Fibroblast of skin of scalp (primary cell): ENCODE data around the gene LST1.
A peak's percentile ranks its signal among the peaks of the same experiment; 100 is the strongest.
"Not testable (repeated sequence)": the region's sequence is repeated elsewhere in the genome, so short reads cannot be mapped to it uniquely, and the experiment has no call there.

Experiments
- DNase-seq: peaks from one replicate; pipeline ENCODE4 v3.0.0-alpha.2; 2013

LST1 gene

GRCh38 chr6:31580807-31581433 is 5.2 kb upstream of the LST1 start:
- peak; percentile 79 for DNase-seq

GRCh38 chr6:31581434-31582229 is 4.4 kb upstream of the LST1 start:
- peak; percentile 12 for DNase-seq

GRCh38 chr6:31582230-31582643 is 3.8 kb upstream of the LST1 start, which contains the start of gene LTB:
LTB (minus strand) TSS chr6:31582424; CDS start chr6:31582417, 7 bp downstream.
- no peak for DNase-seq

GRCh38 chr6:31585491-31585890 is 586 bp upstream of the LST1 start:
- no peak for DNase-seq

- no peak for DNase-seq
These were observed 663 bp downstream of the LST1 start for GRCh38 chr6:31586599-31587281.

- no peak for DNase-seq
These were observed 2.0 kb downstream of the LST1 start for GRCh38 chr6:31587791-31588777.

GRCh38 chr6:31588871-31589650 is 3.0 kb downstream of the LST1 start:
- DNase-seq = no peak

GRCh38 chr6:31590691-31591090 is 4.6 kb downstream of the LST1 start:
- DNase-seq = not testable (repeated sequence)

GRCh38 chr6:31592396-31592771 is 6.3 kb downstream of the LST1 start:
- DNase-seq = no peak

- peak; percentile 50 for DNase-seq
These were observed 10.9 kb downstream of the LST1 start for GRCh38 chr6:31597006-31597405.

- no peak for DNase-seq
These were observed 21.2 kb downstream of the LST1 start for GRCh38 chr6:31607317-31607716.

- DNase-seq = no peak
These were observed 23.7 kb downstream of the LST1 start for GRCh38 chr6:31609519-31610406.

GRCh38 chr6:31610968-31611367 is 24.9 kb downstream of the LST1 start:
- DNase-seq = no peak

- no peak for DNase-seq
These were observed 28.1 kb downstream of the LST1 start for GRCh38 chr6:31614075-31614619.

- no peak for DNase-seq
These were observed 28.9 kb downstream of the LST1 start, which contains the start of gene AIF1 for GRCh38 chr6:31614684-31615578. AIF1 (plus strand) TSS chr6:31615234; CDS start chr6:31615330, 96 bp downstream.

GRCh38 chr6:31615748-31616147 is 29.7 kb downstream of the LST1 start:
- DNase-seq = no peak

GRCh38 chr6:31617010-31617409 is 30.9 kb downstream of the LST1 start:
- DNase-seq = no peak

- DNase-seq = peak; percentile 100
These were observed 33.9 kb downstream of the LST1 start for GRCh38 chr6:31619805-31620585.
